Suppressor macrophage (primary cell): ENCODE data around the gene IFFO2.

Source experiments
- DNase-seq, 4 experiments: peaks; one replicate each; pipeline ENCODE4 v3.0.0-alpha.2; 2020 to 2022

The IFFO2 gene

DNA sequence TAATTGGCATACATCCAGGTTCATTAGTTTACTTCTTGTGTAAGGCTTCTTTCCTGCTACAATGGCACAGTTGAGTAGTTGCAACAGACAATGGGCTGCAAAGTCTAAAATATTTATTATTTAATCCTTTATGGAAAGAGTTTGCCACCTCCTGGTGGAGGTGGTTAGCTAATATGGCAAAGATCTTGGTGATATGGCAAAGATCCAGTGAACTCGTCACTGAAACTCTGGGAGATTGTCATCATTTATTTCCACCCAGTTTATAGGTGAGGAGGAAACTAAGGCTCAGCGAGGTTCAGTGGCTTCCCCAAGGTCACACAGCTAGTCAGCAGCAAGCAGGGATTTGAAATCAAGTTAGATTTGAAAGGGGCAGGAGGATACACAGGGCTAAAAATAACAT lies 16.1 kb upstream of the IFFO2 start:
- peak in 2 of 4 experiments; percentile 15 to 16 for DNase-seq

GRCh38 chr1:18970762-18971161 lies 14.3 kb upstream of the IFFO2 start:
- no peak for DNase-seq

DNA sequence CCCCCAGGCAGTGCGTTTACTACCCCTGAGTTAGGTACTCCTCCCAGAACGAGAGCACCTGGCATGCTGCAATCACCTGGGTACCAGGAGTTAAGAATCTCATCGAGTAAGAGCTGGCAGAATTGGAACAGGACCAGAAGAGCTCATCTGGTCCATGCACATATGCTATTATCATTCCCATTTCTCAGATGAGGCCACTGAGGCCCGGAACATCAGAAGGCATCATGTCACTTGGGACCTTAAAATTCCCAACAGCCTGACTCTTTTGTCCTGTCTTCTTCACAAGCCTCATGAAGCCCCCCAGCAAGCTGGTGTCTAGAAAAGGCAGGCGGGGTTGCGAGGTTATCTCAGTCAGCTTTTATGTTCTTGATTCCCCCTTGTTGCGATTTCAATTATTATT lies 13.9 kb upstream of the IFFO2 start:
- no peak for DNase-seq

DNA sequence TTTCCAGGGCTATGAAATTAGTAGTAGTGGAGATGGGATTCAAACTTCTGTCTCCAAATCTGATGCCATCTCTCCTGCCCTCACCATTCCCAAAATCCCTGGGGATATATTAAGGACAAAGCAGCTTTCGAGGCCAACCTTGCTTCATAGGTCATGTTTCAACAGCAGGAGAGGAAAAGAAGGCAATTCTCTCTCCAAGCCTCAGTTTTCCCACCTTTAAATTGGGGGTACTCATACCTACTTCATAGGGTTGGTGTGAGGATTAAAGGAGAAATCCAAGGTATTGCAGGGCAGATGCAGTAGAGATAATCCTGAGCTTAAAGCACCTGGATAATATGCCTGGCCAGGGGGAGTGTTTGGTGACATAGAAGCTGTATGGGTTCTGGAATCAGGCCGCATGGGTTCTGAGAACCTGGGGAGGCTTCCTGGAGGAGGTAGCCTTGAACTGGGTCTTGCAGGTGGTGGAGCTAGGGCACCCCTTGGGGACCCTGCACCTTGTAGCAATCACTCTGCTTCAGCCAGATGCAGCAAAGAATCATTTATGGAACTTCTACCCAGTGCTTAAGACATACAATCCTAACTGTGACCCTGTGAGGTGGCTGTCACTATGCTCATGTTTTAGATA lies 10.7 kb upstream of the IFFO2 start:
- no peak for DNase-seq

GRCh38 chr1:18965206-18966173 lies 9.0 kb upstream of the IFFO2 start:
- DNase-seq, result no peak

DNA sequence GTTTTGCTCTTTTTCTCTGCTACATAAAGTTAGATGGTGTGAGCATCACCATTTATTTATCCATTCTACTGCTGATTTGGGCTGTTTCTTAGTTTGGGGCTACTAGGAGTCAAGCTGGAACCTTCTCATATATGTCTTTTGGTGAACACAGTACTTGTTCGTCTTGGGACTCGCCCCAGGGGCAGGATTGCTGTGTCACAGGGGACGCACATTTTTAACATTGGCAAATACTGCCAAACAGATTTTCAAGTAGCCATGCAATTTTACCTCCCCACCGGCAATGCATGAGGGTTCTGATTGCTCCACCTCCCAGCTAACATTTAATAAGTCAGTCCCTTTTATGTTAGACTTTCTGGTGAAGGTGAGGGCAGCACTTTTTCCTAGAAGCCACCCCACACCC lies 7.5 kb upstream of the IFFO2 start:
- no peak for DNase-seq

- DNase-seq, result no peak
Observed at GRCh38 chr1:18962855-18963737, 6.6 kb upstream of the IFFO2 start.

DNA sequence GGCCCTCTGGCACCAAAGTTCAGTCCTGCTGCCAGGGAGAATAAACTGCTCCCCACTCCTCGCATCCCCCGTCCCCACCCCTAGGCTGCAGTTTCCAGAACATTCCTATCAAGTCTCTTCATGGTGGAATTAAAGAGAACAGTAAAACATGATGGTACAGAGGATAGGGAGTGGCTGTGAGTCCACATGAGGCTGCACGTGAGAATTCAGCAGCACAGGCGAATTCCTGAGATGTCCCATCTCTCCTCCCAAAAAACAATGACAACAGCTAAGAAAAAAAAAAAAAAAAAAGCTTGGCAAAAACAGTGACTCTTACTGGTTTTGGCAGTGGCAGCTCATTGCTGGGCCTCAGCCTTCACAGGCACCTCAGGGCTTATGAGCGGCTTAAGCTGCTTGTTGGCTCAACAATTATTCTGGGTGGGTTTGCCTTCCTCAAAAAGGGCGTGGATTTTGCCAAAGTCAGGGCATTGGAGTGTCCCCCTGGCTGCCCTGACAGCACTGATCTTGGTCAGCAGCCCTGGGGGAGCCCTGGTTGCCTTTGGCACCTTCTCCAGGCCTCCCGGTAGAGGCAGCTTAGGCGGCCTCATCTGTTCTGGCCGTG lies 5.7 kb upstream of the IFFO2 start:
- DNase-seq, result no peak

GRCh38 chr1:18960821-18961220 lies 4.3 kb upstream of the IFFO2 start:
- DNase-seq, result no peak

DNA sequence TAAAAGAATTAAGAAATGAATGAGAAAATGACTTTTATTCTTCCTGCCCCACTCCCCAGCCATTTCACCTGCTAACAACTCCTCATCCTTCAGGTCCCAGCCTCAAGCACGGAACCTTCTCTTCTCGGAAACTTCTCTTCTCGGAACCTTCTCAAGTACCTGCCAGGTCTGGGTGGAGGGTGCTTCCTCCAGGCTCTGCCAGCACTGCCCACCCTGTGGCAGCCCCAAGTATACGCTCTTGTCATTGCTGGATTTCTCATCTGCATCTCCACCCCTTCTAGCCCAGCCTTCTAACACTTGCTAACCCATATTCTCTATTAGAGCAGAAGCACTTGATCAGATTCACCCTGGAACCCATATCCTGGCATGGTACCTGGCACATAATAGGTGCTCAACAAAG lies 3.9 kb upstream of the IFFO2 start:
- no peak for DNase-seq

DNA sequence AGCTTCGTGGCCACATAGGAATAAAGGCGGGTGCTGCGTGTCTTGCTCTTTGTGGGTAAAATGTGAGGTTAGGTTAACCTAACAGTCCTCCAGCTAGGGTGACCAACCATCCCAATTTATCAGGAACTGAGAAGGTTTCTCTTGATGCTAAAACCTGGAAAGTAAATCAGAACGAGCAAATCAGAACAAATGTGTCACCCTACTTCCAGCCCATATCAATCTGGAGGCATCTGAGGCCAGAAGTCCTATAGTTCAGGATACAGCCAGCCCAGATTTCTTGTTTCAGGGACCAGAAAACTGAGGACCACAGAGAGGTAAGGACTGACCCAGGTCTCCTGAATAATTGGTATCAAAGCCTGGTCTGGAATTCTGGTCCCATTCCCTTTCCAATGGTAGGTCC lies 3.1 kb upstream of the IFFO2 start:
- no peak for DNase-seq

DNA sequence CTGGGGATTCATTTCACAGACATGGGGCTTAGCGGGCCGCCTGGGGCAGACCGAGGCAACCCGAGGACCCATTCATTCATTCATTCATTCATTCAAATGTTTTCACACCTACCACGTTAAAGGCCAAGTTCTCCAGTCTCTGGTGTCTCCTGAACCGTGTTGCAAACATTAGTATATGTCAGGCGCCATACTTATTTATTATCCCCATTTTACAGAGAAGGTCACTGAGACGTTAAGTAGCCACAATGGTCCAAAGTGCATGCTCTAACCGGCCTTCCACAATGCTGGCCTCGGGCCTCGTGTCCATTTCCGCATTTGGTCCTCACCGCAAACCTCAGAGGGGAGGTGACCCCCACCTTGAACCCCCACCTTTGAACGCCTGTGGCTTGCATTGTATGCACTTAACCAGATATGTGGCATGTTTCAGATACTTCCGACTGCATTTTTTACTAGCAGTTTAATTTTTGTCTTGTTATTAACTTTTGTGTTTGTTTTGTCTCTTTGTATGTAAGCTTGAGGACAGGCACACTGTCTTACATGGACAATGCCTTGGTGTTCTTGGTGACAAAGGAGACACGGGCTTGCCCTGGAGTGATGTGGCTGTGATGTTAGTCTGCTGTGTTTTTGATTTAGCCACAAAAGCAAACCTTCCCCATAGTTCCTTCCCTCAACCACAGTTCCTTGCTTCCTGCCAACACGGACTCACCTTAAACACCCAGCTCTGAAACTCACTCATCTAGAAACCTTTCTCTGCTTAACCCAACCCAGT lies 1.2 kb upstream of the IFFO2 start:
- no peak for DNase-seq

GRCh38 chr1:18957136-18957521 lies 653 bp upstream of the IFFO2 start:
- DNase-seq, result no peak

GRCh38 chr1:18955441-18956192 lies 859 bp downstream of the IFFO2 start:
- DNase-seq, result peak; percentile 26 to 68 (median 50)

GRCh38 chr1:18955131-18955440 lies 1.4 kb downstream of the IFFO2 start:
- peak in 3 of 4 experiments; percentile 8 to 36 (median 22) for DNase-seq

- no peak for DNase-seq
Observed at GRCh38 chr1:18954270-18955071, 2.0 kb downstream of the IFFO2 start.

DNA sequence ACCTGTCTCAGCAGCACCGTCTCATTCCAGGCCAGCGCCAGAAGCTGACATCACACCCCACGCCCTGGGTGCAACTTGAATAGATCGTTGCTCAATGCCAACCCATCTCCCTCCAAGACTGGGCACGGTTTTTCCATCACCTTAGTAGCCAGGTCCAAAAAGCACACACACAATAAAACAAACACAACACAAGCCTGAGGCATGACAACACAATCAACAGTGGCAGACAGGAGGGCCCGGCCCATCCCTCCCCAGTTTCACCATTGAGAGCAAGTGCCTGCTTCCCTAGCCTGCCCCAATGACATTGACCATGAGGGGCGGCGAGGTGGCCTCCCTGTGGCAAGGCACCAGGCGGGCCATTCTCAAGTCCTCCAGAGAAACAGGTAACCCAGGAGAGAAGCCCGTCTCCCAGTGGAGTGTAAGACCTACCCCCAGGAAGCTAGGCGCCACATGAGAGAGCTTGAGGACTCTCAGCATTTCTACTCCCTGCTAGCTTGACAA lies 2.7 kb downstream of the IFFO2 start:
- DNase-seq, result no peak

DNA sequence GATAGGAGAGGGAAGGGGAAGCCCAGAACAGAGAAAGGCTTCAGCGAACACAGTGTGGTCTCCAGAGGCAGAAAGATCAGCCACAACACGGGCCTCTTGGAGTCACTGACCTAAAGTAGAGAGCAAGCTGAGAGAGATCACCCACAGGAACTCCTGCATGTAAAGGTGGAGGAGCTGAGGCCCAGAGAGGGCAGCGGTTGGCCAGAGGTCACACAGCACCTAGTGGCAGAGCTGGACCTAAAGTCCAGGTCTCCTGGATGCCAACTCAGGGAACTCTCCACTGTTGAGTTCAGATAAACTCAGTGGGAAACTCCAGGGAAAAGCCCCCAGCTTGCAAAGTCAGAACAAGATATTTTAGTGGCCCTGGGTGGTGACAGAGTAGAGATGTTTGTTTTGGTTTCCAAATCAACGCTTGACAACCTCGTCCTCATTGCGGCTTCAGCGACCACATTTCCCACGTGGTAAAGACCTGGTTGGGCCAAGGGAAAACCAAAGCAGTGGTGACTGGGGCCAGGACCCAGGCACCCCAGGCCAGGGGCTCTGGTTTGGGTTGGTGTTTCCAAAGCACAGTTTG lies 4.6 kb downstream of the IFFO2 start:
- DNase-seq, result peak; percentile 19 to 54 (median 30)

- DNase-seq, result peak; percentile 68 to 83 (median 79)
Observed at GRCh38 chr1:18951416-18951815, 5.1 kb downstream of the IFFO2 start.
